ENCODE data around the gene SUFU. TPM values are rescaled to one million over a fixed set of nuclear protein-coding genes. Genes with fewer than 3 reads are reported as not detected.
"Not testable (repeated sequence)": the region's sequence is repeated elsewhere in the genome, so short reads cannot be mapped to it uniquely, and the experiment has no call there.

The SUFU gene
- total RNA-seq, 1 donor = 3.3 TPM

GRCh38 chr10:102493771-102494170 is 10.0 kb upstream of the SUFU start:
- H3K4me3 ChIP-seq (ENCODE audit: low read depth, low read length) = no peak overlapping the region
- TF ChIP-seq, protein P1, sequence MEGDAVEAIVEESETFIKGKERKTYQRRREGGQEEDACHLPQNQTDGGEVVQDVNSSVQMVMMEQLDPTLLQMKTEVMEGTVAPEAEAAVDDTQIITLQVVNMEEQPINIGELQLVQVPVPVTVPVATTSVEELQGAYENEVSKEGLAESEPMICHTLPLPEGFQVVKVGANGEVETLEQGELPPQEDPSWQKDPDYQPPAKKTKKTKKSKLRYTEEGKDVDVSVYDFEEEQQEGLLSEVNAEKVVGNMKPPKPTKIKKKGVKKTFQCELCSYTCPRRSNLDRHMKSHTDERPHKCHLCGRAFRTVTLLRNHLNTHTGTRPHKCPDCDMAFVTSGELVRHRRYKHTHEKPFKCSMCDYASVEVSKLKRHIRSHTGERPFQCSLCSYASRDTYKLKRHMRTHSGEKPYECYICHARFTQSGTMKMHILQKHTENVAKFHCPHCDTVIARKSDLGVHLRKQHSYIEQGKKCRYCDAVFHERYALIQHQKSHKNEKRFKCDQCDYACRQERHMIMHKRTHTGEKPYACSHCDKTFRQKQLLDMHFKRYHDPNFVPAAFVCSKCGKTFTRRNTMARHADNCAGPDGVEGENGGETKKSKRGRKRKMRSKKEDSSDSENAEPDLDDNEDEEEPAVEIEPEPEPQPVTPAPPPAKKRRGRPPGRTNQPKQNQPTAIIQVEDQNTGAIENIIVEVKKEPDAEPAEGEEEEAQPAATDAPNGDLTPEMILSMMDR (IDR thresholded peaks at IDR 0.05; ENCODE audit: insufficient read depth, low read length) = no peak
- DNase-seq (ENCODE audit: low read depth) = no peak

DNA sequence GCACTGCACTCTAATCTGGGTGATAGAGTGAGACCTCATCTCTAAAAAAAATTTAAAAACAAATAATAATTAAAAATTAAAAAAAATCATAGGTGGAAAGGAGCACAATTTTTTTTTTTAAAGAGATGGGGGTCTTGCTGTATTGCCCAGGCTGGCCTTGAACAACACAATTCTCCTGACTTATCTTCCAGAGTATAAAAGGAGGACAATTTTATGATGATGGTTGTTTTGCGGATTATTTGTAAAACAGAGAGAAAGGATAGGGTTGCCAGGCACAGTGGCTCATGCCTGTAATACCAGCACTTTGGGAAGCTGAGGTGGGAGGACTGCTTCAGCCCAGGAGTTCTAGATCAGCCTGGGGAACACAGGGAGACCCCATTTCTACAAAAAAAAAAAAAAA is 6.2 kb upstream of the SUFU start:
- DNase-seq (ENCODE audit: low read depth) = no peak
- H3K4me3 ChIP-seq (ENCODE audit: low read depth, low read length) = no peak overlapping the region
- TF ChIP-seq, protein P1 (IDR thresholded peaks at IDR 0.05; ENCODE audit: insufficient read depth, low read length) = no peak

- no peak for DNase-seq (ENCODE audit: low read depth)
- no peak overlapping the region for H3K4me3 ChIP-seq (ENCODE audit: low read depth, low read length)
- TF ChIP-seq, protein P1 (IDR thresholded peaks at IDR 0.05; ENCODE audit: insufficient read depth, low read length) = no peak
Observed at GRCh38 chr10:102499356-102499755, 4.4 kb upstream of the SUFU start.

- DNase-seq (ENCODE audit: low read depth); H3K4me3 ChIP-seq (ENCODE audit: low read depth, low read length): not testable (repeated sequence)
Observed at GRCh38 chr10:102500686-102501085, 3.1 kb upstream of the SUFU start.

DNA sequence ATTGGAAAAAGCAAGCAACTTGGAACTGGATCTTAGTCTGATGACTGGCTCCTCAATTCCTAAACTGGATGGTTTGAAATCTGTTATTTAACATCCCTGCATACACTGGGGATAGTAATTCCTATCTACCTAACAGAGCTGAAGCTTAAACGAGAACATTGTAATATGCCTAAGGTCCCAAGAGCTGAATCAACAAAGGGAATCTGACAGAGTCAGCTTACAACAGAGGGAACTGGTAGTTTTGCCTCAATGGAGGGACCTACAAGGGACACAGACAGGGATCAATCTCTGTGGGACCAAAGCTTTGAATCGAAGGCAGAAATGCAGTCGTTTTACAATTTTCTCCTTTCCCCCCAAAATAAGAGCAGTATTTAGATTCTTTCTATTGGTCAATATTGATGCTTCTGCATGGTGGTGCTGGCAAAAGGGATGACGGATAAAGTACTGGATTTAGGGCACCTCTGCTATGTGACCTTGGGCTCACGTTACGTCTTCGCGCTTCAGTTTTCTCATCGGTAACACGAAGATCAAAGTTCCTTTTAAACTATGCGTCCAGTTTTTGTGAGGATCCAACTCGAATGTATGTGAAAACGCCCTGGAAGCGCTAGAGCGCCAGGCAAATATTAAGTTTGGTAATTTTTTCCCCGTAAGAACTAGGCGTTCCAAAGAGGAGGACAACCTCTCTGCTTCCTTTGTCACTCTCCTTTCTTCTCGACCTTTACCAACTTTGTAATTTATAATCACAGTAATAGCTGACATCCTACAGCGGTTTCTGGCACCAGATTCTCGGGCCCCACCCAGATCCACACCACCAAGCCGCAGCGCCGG is 2.4 kb upstream of the SUFU start:
- peak overlapping the region; percentile 80 for H3K4me3 ChIP-seq (ENCODE audit: low read depth, low read length)
- TF ChIP-seq, protein P1 (IDR thresholded peaks at IDR 0.05; ENCODE audit: insufficient read depth, low read length) = no peak
- no peak for DNase-seq (ENCODE audit: low read depth)

DNA sequence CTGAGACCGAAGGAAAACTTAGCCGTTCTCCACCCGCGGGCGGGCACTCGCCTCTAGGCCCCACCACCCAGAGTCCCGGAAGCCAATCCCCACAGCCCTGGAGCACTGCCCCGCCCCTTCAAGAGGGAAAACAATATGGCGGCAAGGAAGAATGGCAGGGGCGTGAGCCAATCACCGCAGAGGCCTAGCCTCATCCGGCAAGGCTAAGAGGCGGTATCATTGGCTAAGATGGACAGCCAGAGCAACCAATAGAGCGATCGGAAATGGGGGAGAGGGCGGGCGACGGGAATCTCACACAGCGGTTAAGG is 1.8 kb upstream of the SUFU start:
- TF ChIP-seq, protein P1 (IDR thresholded peaks at IDR 0.05; ENCODE audit: insufficient read depth, low read length) = no peak
- DNase-seq (ENCODE audit: low read depth) = peak; percentile 100
- H3K4me3 ChIP-seq (ENCODE audit: low read depth, low read length) = peak overlapping the region; percentile 95

DNA sequence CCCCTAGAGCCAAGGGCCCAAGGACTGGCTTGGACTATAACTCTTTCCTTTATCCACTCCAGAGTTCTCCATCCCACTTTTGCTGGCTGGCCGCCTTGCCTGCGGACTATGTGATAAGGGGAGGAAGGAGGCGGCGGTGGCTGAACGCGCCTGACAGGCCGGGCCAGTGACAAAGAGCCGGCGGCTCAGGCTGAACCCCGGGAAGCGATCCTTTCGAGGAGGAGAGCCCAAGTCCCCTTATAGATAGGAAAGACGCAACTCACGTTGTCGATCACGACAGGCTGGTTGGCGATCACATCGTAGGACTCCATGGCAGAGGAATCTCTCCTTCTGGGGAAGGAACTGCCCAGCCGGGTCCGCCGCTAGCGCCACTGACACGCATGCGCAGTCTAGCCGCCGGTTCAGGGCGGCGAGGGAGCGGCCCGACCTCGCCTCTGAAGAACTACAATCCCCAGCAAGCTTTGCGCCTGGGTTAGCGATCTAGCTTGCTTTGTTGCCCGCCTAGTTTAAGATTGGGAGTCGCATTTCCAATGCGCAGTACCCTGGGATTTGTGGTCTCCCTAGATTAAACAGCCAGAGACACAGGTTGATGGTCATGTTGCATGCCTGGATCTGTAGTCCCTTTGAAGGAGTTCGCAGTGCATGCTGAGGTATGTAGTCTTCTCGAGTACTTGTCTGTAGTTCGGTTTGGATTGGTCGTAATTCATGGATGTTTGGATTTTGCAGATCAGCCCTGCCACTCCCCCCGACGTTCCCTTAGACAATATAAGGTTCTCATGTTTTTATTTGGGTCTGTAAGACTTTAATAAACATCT is 1.2 kb upstream of the SUFU start, which contains the start of gene ACTR1A:
TSS of gene ACTR1A (minus strand) at position 376 of the 815 bp plus-strand sequence. CDS start at position 311, 65 bp downstream.
- TF ChIP-seq, protein P1 (IDR thresholded peaks at IDR 0.05; ENCODE audit: insufficient read depth, low read length) = no peak
- peak within 1 kb of the TSS; percentile 95 for H3K4me3 ChIP-seq (ENCODE audit: low read depth, low read length)
- peak; percentile 100 for DNase-seq (ENCODE audit: low read depth)

All from fibroblast of the aortic adventitia (primary cell).